WI38 (cell line): ENCODE results near the gene PLEKHA6.
"Not testable (repeated sequence)": the region's sequence is repeated elsewhere in the genome, so short reads cannot be mapped to it uniquely, and the experiment has no call there.

ENCODE experiments used
- H3K4me3 ChIP-seq: 2 replicates; pipeline ENCODE4 v1.5.1; 2011; ENCODE audit warnings: low read depth, mild to moderate bottlenecking, control low read depth, low read length
- TF ChIP-seq, protein P1 (sequence below): IDR thresholded peaks from 2 replicates; pipeline ENCODE4 v1.5.1; 2012; ENCODE audit warnings: low read depth, mild to moderate bottlenecking, control low read depth, low read length

Gene PLEKHA6

DNA sequence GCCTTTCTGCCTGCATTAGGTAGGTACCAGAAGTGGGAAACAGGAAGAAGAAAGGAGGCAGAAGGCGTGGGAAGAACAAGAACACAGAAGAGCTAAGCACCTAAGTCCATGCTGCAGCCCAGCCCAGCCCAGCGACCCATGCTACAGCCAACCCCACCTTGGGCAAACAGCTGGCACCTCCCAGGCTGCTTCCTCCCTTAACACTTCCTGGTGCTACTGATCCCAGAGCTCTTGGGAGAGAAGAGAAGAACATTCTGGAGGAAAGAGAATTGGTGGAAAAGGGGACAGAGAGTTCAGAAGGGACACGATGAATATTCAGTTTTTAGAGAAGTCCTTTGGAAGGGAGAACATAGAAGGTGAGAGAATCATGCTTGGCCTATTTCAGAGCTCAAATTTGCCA is 28.5 kb downstream of the PLEKHA6 start:
- no peak overlapping the region for H3K4me3 ChIP-seq
- TF ChIP-seq, protein P1, sequence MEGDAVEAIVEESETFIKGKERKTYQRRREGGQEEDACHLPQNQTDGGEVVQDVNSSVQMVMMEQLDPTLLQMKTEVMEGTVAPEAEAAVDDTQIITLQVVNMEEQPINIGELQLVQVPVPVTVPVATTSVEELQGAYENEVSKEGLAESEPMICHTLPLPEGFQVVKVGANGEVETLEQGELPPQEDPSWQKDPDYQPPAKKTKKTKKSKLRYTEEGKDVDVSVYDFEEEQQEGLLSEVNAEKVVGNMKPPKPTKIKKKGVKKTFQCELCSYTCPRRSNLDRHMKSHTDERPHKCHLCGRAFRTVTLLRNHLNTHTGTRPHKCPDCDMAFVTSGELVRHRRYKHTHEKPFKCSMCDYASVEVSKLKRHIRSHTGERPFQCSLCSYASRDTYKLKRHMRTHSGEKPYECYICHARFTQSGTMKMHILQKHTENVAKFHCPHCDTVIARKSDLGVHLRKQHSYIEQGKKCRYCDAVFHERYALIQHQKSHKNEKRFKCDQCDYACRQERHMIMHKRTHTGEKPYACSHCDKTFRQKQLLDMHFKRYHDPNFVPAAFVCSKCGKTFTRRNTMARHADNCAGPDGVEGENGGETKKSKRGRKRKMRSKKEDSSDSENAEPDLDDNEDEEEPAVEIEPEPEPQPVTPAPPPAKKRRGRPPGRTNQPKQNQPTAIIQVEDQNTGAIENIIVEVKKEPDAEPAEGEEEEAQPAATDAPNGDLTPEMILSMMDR = no peak

DNA sequence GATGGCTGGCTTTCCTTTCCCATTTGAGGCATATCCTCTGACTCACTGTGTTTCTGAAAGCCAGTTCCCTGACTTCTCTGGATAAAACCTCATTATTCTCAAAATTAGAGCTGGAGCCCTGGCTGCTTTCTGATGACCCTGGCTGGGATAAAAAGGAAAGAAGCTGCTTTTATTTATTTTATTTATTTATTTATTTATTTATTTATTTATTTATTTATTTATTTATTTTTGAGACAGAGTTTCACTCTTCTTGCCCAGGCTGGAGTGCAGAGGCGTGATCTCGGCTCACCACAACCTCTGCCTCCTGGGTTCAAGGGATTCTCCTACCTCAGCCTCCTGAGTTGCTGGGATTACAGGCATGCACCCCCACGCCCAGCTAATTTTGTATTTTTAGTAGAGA is 31.9 kb downstream of the PLEKHA6 start:
- not testable (repeated sequence) for H3K4me3 ChIP-seq

DNA sequence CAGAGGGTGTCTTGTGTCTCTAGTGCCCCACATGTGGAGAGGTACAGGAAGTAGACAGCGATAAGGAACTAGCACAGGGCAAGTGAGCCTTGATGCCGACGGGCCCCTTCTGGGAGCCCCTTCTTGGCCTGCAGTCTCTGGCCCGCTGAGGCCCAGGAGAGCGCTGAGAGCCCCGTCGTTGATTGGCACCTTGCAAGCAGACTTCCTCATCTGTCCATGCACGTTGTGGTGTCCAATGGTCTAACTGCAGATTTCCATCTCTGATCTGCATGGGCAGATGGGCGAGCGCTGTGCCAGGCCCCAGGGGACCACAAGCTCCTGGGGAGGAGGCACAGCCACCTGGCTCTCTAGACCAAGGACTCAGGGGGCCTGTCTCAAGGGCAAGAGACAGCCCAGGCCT is 32.4 kb downstream of the PLEKHA6 start:
- TF ChIP-seq, protein P1 = no peak
- no peak overlapping the region for H3K4me3 ChIP-seq

DNA sequence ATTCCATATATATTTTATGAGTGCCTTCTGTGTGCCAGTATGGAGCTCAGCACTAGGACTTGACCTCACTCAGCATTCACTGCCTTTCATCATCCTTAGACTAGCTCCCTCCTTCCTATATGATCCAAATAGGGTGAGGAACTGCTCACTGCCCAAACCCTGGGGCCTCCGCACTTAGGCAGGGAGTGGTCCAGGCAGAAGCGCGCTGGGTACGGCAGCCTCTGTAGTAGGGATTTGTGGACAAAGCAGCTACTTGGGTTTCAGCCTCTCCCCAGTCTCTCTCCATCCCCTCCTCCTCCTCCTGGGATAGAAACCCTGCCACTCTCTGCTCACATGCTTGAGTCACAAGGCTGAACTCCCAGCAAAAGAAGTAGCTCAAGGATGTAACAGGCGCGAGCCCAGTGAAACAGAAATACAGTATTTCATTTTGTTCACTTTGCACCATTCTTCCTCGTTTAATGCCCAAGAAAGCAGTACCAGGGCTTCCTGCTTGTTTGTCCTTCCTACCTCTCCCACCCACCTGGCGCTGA is 32.9 kb downstream of the PLEKHA6 start:
- no peak overlapping the region for H3K4me3 ChIP-seq
- TF ChIP-seq, protein P1 = no peak

DNA sequence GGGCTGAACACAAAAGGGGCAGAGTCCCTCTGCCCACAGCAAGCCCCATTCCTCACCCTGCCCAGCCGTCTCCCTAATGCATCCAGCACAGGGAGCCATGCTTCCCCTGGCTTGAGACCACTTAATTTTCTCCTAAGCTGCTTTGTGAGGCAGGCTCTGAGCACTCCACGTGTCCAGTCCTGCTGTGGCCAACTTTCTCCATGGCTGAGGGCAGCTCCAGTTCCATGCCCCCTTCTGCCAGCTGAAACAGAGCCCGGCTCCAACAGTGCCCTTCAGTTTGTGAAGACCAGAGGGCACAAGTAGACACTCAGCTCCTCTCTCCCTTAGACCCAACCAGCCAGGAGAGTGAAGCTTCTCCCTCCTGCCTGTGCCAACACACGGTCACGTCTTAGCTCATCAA is 33.8 kb downstream of the PLEKHA6 start:
- no peak overlapping the region for H3K4me3 ChIP-seq
- TF ChIP-seq, protein P1 = no peak

DNA sequence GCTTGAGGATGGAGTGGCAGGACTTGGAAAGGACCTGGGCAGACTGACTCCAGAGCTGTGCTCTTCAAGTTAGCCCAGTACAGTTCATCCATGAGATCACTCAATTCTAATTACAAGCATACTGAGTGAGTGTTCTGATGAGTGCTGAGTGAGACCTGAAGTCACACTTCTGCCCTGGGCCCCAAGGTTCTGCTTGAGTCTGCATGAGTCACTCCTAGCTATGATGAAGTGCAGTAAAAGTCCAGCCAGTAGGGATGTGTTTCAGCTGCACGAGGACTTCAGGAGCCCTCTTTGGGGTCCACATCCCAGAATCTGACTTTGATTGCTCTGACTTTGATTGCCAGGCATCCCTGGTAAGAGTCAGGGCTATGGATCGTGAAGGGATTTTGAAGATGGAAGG is 35.8 kb downstream of the PLEKHA6 start:
- H3K4me3 ChIP-seq = no peak overlapping the region
- TF ChIP-seq, protein P1 = no peak

DNA sequence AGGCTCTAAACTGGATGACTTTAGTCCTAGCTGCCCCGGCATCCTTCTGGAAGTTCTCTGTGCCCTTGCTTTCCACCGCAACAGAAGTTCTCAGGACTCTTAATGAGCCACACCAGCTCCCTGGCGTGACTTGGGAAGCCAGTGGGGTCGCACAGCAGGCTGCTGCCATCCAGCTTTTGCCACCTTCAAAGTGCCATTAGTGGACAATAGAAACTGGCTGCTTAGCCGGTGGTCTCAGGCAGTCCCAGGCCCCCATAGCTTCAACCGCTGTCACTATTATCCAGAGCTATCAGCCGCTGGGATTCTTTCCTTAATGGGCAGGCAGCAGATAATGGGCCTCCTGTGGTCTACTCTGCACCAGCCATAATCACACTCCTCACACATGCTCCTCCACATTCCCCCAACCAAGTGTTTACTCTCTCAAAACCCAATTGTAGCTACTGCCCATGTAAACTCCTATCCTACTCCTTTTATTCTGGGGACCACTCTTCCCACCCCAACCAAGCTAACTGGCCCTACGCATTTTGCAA is 37.3 kb downstream of the PLEKHA6 start:
- no peak overlapping the region for H3K4me3 ChIP-seq
- TF ChIP-seq, protein P1 = no peak

DNA sequence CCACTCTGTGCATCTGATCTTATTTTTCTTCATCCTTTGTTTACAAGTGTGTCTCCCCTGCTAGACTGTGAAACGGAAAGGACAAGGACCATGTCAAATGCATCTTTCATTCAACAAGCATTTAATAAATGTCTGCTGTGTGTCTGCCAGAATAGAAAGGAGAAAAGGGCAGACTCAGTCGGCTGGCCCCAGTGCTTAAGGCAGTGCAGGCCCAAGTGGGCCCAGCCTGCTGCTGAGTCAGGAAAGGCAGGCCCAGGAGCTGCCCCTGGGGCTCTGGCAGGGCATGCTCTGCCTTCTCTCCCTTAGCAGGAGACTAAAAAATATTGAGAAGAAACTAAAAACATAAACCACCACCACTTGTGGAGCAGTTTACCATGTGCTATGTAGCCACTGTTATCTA is 38.1 kb downstream of the PLEKHA6 start:
- H3K4me3 ChIP-seq = no peak overlapping the region
- TF ChIP-seq, protein P1 = no peak
